Measurements from ENCODE around the gene PYGM. TPM values are rescaled to one million over a fixed set of nuclear protein-coding genes. Genes with fewer than 3 reads are reported as not detected.

Gene PYGM
- total and polyA plus RNA-seq, 12 donors: 1.4 to 10.1 (median 3.8) TPM

DNA sequence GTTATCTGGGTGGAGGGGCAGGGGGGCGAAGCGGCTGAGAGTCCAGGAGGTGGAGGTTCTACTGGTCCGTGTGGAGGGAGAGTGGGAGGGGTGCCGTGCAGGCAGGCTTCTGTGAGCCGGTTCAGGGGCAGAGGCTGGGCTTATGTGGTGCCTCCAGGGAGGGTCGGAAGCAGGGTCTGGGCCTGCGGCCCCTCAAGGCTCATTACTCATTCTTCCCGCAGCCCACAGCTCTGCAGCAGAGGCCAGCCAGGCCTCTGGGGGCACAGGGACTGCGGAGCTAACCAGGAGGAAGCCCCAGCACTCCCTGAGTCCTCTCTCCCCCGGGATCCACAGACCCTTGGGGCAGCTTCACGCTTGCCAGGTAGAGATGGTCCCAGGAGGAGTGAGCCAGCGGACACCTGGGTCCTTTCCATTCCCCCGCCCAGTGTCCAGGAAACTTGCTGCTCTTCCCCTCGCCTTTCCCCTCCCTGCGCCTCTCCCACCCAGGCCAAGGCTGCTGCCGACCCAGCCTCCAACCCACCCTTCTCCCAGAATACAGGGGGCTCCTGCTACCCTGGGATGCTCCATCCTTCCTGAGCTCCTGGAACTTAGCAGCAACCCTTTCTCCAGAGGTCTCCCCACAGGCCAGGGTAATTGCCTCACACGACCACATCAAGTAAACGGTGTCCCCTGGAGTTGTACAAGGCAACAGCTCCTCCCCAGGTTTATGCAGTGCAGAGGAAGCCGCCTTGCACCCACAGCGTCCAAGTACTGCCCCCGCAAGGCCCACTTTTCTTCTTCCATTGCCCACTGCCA, 43.1 kb downstream of the PYGM start:
- 43 to 52% (median 48%) methylated on average over 14 to 21 of the region's 21 CpGs for WGBS, 4 donors
- intact Hi-C loops (cut with DNase I): no loop called here
- DNase-seq: no peak
- no peaks in the 10 kb centered on the region for H3K4me1 ChIP-seq (replicated peaks in 1 of 2)
- H3K27me3 ChIP-seq: peaks cover 62% of the 10 kb centered on the region
- H3K4me3 ChIP-seq: no peak overlapping the region
- no peak overlapping the region for H3K27ac ChIP-seq
- no peaks in the 10 kb centered on the region for H3K36me3 ChIP-seq (replicated peaks in 1 of 2)
- TF ChIP-seq POLR2A (IDR thresholded peaks at IDR 0.05): no peak
- TF ChIP-seq, protein P1, sequence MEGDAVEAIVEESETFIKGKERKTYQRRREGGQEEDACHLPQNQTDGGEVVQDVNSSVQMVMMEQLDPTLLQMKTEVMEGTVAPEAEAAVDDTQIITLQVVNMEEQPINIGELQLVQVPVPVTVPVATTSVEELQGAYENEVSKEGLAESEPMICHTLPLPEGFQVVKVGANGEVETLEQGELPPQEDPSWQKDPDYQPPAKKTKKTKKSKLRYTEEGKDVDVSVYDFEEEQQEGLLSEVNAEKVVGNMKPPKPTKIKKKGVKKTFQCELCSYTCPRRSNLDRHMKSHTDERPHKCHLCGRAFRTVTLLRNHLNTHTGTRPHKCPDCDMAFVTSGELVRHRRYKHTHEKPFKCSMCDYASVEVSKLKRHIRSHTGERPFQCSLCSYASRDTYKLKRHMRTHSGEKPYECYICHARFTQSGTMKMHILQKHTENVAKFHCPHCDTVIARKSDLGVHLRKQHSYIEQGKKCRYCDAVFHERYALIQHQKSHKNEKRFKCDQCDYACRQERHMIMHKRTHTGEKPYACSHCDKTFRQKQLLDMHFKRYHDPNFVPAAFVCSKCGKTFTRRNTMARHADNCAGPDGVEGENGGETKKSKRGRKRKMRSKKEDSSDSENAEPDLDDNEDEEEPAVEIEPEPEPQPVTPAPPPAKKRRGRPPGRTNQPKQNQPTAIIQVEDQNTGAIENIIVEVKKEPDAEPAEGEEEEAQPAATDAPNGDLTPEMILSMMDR (IDR thresholded peaks at IDR 0.05): no peak
- H3K9me3 ChIP-seq (replicated peaks in 1 of 3): no peaks in the 10 kb centered on the region

DNA sequence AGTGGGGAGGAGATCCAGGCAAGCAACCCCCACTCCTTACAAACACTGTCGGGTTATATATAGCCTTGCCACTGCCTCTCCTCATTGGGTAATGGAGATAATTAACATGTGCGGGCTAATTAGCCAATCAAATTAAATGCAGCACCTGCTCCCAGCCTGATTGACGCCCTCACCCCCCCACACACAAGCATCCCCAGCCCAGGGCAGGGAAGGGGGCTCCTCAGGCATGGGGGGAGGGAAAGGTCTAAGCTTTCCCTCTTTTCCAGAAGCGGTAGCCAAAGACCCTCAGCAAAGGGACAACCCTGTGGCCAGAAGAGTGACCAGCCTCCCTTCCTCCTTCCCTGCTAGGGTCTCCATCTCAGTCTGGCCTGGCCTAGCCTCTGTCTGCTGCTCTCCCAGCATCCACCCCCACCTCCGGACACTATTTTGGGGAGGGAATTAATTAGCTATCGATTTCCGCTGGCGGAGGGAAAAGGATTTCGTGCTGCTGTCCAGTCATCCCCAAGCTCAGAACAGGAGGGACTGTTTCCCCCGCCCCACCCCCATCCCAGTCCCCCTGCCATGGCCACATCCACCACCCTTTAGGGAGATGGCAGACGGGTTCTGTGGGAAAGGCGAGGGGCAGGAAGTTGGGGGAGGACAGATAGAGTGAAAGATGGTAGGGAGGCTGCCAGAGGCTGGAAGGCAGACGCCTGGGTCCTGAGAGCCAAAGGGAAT, 43.9 kb downstream of the PYGM start:
- TF ChIP-seq POLR2A (IDR thresholded peaks at IDR 0.05): no peak
- TF ChIP-seq, protein P1 (IDR thresholded peaks at IDR 0.05): no peak
- intact Hi-C loops (cut with DNase I): no loop called here
- H3K4me1 ChIP-seq (replicated peaks in 1 of 2): no peaks in the 10 kb centered on the region
- H3K27me3 ChIP-seq: peaks cover 68% of the 10 kb centered on the region
- no peaks in the 10 kb centered on the region for H3K9me3 ChIP-seq (replicated peaks in 1 of 3)
- no peak for DNase-seq
- H3K4me3 ChIP-seq: no peak overlapping the region
- 38 to 49% (median 40%) methylated on average over 12 to 13 of the region's 13 CpGs for WGBS, 4 donors
- no peaks in the 10 kb centered on the region for H3K36me3 ChIP-seq (replicated peaks in 1 of 2)
- H3K27ac ChIP-seq: no peak overlapping the region

DNA sequence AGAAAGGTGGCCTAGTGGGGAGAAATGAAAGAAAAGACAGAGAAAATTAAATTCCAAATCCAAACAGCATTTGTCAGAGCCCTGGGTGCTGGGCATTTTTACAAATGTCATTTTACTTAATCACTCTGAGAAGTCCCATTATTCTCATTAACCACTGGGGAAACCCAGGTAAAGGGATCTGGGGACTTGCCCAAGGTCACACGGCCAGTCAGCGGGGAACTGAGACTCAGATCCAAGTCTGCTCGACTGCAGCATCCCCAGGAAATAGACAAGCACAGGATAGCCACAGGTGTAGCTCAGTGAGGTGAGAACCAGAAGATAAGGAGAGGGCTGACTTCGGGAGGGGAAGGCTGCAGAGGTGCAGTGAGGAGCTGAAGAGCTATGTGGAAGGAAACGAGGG, 44.7 kb downstream of the PYGM start:
- TF ChIP-seq POLR2A (IDR thresholded peaks at IDR 0.05): no peak
- TF ChIP-seq, protein P1 (IDR thresholded peaks at IDR 0.05): no peak
- no peaks in the 10 kb centered on the region for H3K4me1 ChIP-seq (replicated peaks in 1 of 2)
- no peaks in the 10 kb centered on the region for H3K9me3 ChIP-seq (replicated peaks in 1 of 3)
- H3K36me3 ChIP-seq (replicated peaks in 1 of 2): no peaks in the 10 kb centered on the region
- no peak overlapping the region for H3K4me3 ChIP-seq
- no peak for DNase-seq
- no peak overlapping the region for H3K27ac ChIP-seq
- 27 to 44% (median 41%) methylated on average over 5 of the region's 5 CpGs for WGBS, 4 donors
- intact Hi-C loops (cut with DNase I): no loop called here
- peaks cover 75% of the 10 kb centered on the region for H3K27me3 ChIP-seq

DNA sequence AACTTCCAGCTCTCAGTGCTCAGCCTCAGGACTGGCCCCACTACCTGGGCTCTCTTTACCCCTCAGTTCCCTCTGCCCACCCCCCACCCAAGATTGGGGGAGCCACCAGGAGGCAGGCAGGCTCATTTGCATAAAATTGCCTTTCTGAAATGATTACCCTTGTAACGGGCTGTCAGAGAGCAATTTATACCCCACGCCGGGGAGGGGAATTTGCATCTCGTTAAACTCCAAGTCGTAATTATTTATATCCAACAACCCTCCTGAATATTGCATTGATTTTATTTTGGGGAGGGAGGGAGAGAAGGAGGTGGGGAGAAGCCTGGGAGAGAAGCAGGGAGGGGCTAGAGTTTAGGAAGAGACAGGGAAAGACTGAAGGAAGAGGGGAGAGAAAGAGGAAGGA, 45.1 kb downstream of the PYGM start:
- WGBS, 4 donors: 53 to 64% (median 57%) methylated on average over 5 of the region's 5 CpGs
- no peaks in the 10 kb centered on the region for H3K9me3 ChIP-seq (replicated peaks in 1 of 3)
- H3K27ac ChIP-seq: no peak overlapping the region
- H3K36me3 ChIP-seq (replicated peaks in 1 of 2): no peaks in the 10 kb centered on the region
- no peak overlapping the region for H3K4me3 ChIP-seq
- intact Hi-C loops (cut with DNase I): no loop called here
- TF ChIP-seq, protein P1 (IDR thresholded peaks at IDR 0.05): no peak
- no peak for TF ChIP-seq POLR2A (IDR thresholded peaks at IDR 0.05)
- H3K4me1 ChIP-seq (replicated peaks in 1 of 2): no peaks in the 10 kb centered on the region
- H3K27me3 ChIP-seq: peaks cover 75% of the 10 kb centered on the region
- no peak for DNase-seq
